Activated CD8-positive, alpha-beta memory T cell treated with anti-CD3 and anti-CD28 coated beads for 1 hour (primary cell): ENCODE measurements around the gene TMPRSS2.

Experiments
- DNase-seq, 2 donors: peaks; one replicate each; pipeline ENCODE4 v3.0.0-alpha.2; 2020; ENCODE audit warnings: low read depth in 1 of 2; ENCODE audit errors: extremely low read depth in 1 of 2

Gene TMPRSS2

GRCh38 chr21:41451753-41452676 lies 55.9 kb downstream of the TMPRSS2 start:
- DNase-seq: no peak

DNA sequence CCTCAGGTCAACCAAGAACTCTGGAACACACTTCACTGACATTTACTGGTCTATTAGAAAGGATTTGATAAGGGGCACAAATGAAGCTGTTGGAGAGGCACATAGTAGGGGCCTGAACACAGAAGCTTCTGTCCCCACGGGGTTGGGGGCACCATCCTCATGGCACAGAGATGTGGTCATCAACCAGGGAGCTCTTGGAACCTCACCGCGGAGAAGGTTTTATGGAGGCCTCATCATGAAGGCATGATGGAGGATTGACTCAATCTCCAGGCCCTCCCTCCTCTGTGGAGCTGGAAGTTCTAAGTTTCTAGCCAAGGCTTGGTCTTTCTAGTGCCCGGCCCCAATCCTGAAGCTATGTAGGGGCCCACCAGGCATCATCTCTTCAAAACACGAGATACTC lies 58.3 kb downstream of the TMPRSS2 start:
- DNase-seq: no peak

- no peak for DNase-seq
Observed at GRCh38 chr21:41447356-41447755, 60.6 kb downstream of the TMPRSS2 start.

DNA sequence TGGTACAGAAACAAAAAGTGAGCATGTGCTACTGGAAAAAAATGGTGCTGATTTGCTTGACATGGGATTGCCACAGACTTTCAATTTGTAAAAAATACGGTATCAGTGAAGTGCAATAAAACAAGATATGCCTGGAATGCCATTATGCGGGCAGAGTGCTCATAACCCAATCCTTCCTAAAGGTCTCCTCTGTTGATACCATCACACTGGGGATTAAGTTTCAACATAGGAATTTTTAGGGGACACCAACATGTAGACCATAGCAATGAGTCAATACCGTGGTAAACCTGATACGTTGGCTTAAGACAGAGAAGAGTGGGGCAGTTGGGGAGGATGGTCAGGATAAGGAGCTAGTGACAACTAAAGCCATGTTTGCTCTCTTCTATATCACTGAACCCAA lies 61.4 kb downstream of the TMPRSS2 start:
- DNase-seq: no peak

- no peak for DNase-seq
Observed at GRCh38 chr21:41445465-41445862, 62.5 kb downstream of the TMPRSS2 start.

DNA sequence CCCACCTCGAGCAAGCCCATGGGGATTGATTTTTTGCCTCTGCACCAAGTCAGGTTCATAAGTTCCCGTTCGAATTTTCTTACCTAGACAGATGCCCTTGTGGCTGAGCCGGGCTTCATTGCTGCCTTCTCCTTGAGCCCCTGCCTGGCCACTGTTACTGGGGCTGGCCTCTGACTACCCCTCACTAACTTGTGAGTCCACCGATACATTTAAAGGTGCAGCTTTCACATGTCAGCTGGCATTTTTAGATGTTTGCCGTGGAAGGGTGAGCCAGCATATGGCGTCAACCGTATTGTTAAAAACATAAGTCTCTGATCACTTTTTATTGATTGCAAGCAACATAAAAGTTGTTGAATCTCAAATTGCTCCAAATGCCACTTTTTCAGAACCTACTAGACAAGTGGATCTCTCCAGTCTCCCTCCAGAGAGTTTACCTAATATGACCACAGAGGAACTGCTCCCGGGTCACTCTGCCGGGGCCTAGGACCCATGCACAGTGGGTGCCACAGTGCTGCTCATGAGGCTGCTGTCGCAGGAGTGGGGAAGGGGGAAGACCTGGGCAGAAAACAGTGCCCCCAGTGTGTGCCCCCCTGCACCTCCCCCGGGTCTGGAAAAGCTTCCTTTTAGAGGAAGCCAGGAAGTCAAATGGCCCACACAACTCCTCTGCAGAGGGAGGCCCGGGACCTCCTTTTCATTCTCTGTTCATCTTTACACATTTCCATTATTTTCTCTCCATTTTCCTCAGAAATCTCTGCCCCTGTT lies 63.1 kb downstream of the TMPRSS2 start:
- DNase-seq: no peak

GRCh38 chr21:41443562-41443961 lies 64.4 kb downstream of the TMPRSS2 start:
- no peak for DNase-seq

GRCh38 chr21:41442481-41443186 lies 65.3 kb downstream of the TMPRSS2 start:
- no peak for DNase-seq

DNA sequence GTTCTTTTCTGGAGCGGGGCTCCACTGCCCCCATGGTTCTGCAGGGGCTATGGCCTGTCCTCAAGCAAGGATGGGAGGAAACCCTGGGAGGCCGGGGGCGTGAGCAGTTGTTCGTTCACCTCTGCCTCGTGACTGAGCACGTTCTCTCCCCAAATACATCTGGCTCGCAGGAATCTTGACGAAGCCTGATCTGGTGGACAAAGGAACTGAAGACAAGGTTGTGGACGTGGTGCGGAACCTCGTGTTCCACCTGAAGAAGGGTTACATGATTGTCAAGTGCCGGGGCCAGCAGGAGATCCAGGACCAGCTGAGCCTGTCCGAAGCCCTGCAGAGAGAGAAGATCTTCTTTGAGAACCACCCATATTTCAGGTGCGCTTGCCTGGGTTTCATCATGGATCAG lies 66.4 kb downstream of the TMPRSS2 start:
- DNase-seq: no peak

- DNase-seq: no peak
Observed at GRCh38 chr21:41439248-41439647, 68.7 kb downstream of the TMPRSS2 start.

DNA sequence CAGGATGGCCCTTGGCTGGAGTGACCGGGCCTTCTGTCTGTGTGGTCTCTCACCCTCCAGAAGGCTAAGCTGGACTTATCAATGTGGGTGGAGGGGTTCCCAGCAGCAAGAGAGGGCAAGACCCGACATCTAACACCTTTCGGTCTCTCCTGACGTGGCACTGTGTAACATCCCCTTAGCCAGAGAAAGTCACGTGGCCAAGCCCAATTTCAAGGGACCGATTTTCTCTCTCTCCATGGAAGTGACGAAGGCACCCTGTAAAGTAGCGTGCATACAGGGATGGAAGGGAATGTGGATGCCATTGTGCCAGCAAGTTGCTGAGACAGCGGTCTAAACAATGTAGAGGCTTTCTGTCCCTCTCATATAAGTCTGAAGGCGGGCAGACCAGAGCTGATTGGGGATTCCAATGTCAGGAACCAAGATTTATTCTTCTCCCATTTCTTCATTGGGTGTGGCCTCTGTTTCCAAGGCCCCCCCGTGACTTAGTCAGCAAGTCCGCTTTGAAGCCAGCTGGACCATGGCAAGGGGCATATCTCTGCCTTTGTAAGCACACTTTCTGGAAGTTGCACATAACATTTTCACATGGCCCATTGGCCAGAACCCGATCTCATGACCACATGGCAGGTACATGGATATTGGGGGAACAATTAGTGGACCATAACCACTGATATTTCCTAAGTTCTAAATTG lies 69.4 kb downstream of the TMPRSS2 start:
- DNase-seq: no peak

GRCh38 chr21:41437729-41438128 lies 70.2 kb downstream of the TMPRSS2 start:
- no peak for DNase-seq

- DNase-seq: no peak
Observed at GRCh38 chr21:41435706-41436105, 72.3 kb downstream of the TMPRSS2 start.

DNA sequence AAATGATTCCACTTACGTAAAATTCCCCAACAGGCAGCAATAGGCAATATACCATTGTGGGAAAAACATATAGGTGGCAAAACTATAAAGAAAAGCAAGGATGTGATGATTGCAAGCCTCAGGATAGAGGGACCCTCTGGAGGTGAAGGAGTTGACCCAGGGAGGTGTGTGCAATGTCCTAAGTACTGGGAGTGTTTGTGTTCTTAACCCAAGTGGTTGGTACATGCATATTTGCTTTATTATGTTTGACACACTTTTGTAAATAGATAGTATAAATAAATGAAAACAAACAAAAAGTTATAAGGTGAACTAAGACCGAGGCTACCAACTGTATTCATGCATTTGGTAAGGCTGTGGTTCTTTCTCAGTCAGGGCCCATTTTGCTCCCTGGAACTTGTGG lies 74.4 kb downstream of the TMPRSS2 start:
- DNase-seq: no peak

DNA sequence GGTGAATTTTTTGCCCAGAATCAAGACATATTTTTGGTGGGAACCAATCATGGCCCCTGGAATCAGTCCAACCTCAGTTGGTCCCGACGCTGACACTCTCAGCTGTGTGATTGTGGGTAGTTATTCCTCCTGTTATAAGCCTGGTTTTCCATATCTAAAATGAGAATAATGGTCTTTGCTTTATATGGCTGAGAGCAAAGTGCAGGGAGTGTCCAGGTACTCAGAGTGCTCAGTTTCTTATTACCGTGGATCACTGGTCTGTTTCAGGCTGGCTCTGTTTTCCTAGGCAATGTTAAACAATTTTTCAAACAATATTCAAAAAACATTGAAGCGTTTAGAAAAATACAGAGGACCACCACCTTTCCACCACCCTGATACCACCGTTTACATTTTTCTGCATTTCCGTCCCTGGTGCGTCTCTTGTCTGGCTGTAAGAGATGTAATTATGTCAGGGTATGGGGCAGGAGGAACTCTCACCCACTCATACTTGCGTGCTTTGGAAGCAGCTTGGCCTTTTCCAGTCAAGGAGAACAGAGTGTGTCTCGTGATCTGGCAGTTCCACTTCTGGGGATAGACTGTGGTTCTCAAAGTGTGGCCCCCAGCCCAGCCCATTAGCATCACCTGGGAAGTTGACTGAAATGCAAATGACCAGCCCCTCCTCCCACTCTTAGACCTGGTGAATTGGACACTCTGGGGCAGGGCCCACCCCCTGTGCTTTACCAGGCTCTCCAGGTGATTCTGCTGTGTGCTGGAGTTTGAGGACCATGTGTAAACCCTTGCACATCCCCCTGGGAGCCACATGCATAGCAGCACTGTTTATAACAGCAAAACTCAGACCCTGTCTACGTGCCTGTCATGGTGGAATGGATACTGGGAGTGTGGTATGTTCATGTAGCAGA lies 75.1 kb downstream of the TMPRSS2 start:
- no peak for DNase-seq

GRCh38 chr21:41431788-41432548 lies 76.0 kb downstream of the TMPRSS2 start:
- no peak for DNase-seq

GRCh38 chr21:41429925-41430491 lies 78.0 kb downstream of the TMPRSS2 start:
- DNase-seq: no peak

GRCh38 chr21:41429305-41429704 lies 78.7 kb downstream of the TMPRSS2 start:
- no peak for DNase-seq

GRCh38 chr21:41428847-41429246 lies 79.1 kb downstream of the TMPRSS2 start:
- no peak for DNase-seq
